Measurements from ENCODE around the gene TRIM63. TPM values are rescaled to one million over a fixed set of nuclear protein-coding genes. Genes with fewer than 3 reads are reported as not detected.

Gene TRIM63
- total RNA-seq, 1 donor from 2014 or later, result 203 TPM

DNA sequence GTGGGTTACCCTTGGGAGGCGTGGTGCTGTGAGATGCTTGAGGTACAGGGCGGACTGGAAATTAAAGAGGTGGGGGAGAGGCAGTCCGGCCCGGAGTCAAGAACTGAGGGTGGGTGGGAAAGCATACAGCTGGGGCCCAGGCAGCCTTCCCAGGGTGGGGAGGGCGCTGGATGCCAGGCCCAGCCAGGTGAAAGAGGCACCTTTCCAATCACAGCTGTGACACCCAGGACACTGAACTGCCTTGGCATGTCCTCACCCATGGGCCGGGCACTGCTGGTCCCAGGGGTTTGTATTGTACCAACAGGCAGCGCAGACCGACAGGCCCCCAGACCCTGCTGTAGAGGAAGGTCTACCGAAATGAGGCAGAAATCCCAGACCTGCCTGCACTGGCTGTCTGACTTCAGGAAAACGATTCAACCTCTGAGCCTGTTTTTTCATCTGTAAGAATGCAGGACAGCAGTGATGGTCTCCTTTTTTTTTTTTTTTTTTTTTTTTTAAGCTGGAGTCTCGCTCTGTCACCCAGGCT lies 30.6 kb downstream of the TRIM63 start:
- Histone ChIP-seq H3K27ac (replicated peaks) (peak overlapping the region; percentile 97), H3K27me3 (ENCODE audit: low read depth) (peaks cover 11% of the 10 kb centered on the region), H3K4me1 (peaks cover 41% of the 10 kb centered on the region), H3K36me3 (no peaks in the 10 kb centered on the region), H3K9me3 (replicated peaks) (no peaks in the 10 kb centered on the region), H3K4me3 (peak overlapping the region; percentile 93)
- no peak for DNase-seq
- TF ChIP-seq, protein P1, sequence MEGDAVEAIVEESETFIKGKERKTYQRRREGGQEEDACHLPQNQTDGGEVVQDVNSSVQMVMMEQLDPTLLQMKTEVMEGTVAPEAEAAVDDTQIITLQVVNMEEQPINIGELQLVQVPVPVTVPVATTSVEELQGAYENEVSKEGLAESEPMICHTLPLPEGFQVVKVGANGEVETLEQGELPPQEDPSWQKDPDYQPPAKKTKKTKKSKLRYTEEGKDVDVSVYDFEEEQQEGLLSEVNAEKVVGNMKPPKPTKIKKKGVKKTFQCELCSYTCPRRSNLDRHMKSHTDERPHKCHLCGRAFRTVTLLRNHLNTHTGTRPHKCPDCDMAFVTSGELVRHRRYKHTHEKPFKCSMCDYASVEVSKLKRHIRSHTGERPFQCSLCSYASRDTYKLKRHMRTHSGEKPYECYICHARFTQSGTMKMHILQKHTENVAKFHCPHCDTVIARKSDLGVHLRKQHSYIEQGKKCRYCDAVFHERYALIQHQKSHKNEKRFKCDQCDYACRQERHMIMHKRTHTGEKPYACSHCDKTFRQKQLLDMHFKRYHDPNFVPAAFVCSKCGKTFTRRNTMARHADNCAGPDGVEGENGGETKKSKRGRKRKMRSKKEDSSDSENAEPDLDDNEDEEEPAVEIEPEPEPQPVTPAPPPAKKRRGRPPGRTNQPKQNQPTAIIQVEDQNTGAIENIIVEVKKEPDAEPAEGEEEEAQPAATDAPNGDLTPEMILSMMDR (IDR thresholded peaks at IDR 0.05; ENCODE audit: borderline replicate concordance), result no peak
- intact Hi-C loops (cut with micrococcal nuclease), result no loop called here

DNA sequence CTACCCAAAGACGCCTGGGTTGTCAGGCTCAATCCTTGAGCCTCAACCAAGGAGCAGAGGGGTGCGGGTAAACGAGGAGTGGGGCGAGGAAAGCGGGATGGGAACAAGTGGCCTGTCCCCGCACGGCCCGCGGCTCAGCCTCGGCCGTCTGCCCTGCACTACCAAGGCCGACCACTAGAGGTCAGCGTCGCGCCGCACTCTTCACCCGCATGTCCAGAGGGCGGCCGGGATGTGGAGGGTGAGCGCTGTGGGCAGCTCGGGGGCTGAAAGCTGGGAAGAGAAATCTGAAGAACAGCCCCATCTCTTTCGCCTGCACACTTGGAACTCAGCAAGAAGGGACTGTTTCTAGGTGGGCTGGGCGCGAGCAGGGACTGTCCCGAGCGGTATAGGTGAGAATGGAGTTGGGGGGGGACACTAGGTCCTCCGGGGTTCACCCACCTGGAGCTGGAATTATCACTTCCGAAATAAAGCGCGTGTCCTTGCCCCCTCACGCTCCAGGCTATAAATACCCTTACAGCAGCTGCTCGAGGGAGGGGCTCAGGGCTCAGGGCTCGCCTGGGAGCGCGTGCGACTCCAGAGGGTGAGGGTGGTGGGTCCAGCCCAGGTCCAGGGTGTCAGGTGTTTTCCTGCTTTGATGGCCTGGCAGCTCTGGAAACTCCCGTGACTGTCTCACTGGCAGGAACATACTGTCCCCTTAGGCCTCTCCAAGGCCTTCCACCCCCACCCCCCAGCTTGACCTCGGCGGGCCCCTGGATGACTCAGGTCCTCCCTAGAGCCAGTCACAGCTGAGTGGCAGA lies 31.3 kb downstream of the TRIM63 start:
- intact Hi-C loops (cut with micrococcal nuclease), result no loop called here
- H3K9me3 ChIP-seq (replicated peaks), result no peaks in the 10 kb centered on the region
- peak overlapping the region; percentile 97 for H3K27ac ChIP-seq (replicated peaks)
- H3K36me3 ChIP-seq, result no peaks in the 10 kb centered on the region
- H3K4me1 ChIP-seq, result peaks cover 41% of the 10 kb centered on the region
- H3K27me3 ChIP-seq (ENCODE audit: low read depth), result peaks cover 8% of the 10 kb centered on the region
- DNase-seq, result peak; percentile 85
- H3K4me3 ChIP-seq, result peak overlapping the region; percentile 93
- TF ChIP-seq, protein P1 (IDR thresholded peaks at IDR 0.05; ENCODE audit: borderline replicate concordance), result peak; percentile 99

DNA sequence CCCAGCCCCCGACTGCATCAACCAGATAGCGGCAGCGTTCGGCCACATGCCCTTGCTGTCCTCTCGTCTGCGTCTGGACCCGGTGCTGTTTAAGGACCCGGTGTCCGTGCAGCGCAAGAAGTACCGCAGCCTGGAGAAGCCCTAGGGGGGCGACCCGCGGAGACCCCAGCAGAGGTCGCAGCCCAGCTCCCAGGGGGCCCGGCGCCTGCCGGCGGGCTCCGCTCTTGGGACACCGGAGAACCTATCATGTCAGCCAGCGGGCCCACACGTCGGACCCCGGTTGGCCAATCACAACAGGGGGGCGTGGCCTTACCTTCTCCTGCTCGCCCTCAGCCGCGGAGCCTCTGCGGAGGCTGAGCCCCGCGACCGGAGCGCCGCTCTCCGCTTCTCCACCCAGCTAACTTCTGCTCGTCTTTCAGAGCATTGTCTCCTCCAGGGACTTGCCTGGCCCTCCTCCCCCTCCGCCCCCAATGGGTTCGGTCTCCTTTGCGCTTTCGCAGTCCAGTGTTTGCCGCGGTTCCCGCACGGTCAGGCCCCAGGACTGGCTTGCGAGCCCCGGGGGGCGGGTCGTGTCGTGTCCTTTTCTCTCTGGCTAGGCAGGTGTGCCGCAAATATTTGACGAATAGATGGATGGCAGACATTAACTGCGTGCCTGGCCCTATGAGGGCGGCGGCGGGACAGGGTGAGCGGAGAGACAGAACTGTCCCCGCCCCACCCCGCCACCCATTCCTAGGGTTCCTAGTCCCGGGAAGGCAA lies 32.0 kb downstream of the TRIM63 start:
- peak overlapping the region; percentile 97 for H3K27ac ChIP-seq (replicated peaks)
- no peaks in the 10 kb centered on the region for H3K36me3 ChIP-seq
- H3K9me3 ChIP-seq (replicated peaks), result no peaks in the 10 kb centered on the region
- peaks cover 8% of the 10 kb centered on the region for H3K27me3 ChIP-seq (ENCODE audit: low read depth)
- TF ChIP-seq, protein P1 (IDR thresholded peaks at IDR 0.05; ENCODE audit: borderline replicate concordance), result no peak
- H3K4me1 ChIP-seq, result peaks cover 41% of the 10 kb centered on the region
- peak overlapping the region; percentile 93 for H3K4me3 ChIP-seq
- intact Hi-C loops (cut with micrococcal nuclease), result no loop called here
- peak; percentile 96 for DNase-seq

DNA sequence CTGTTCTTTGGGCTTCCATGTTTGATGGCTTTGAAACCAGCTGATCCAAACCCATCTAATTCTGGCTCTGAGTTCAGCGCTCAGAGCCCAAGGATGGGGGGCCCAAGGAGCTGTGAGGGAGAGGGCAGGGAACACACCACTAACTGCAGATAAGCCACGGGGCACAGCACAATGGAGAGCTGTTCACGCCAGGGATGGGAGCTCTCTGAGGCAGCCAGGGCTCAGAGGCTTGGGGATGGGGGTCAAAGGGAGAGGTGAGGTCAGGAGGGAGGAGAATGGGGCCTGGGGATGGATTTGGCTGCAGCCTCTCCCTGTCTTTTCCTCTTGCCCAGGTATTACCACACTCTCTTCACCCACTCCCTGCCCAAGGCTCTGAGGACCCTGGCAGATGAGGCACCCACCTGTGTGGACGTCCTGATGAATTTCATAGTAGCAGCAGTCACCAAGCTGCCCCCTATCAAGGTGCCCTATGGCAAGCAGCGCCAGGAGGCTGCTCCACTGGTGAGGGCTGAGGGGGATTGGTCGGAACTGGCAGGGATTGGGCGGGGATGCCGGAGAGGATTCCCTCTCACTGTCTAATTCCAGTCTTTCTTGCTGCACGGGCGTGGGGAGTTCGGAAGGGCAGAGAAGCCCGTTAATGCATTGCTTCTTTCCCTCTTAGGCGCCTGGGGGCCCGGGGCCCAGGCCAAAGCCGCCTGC lies 32.8 kb downstream of the TRIM63 start:
- intact Hi-C loops (cut with micrococcal nuclease), result no loop called here
- TF ChIP-seq, protein P1 (IDR thresholded peaks at IDR 0.05; ENCODE audit: borderline replicate concordance), result no peak
- H3K27ac ChIP-seq (replicated peaks), result peak overlapping the region; percentile 97

More for the DNA sequence above, 32.8 kb downstream of the TRIM63 start:
- DNase-seq, result no peak
- peak overlapping the region; percentile 93 for H3K4me3 ChIP-seq
- H3K9me3 ChIP-seq (replicated peaks), result no peaks in the 10 kb centered on the region
- no peaks in the 10 kb centered on the region for H3K36me3 ChIP-seq
- H3K27me3 ChIP-seq (ENCODE audit: low read depth), result peaks cover 8% of the 10 kb centered on the region
- peaks cover 41% of the 10 kb centered on the region for H3K4me1 ChIP-seq

All from left ventricle myocardium inferior (tissue), 1 donor.